H1 (cell line): ENCODE results near the gene PARK7. TPM values are rescaled to one million over a fixed set of nuclear protein-coding genes. Genes with fewer than 3 reads are reported as not detected.

Experiments
- CTCF ChIA-PET: fragments of 300-600 bp; sonication (Branson Sonifier 250); formaldehyde crosslinking; loops from one replicate; lab custom pipeline; 2021; ENCODE audit not compliant: partially characterized antibody; lab: Charles Lee
- POLR2A ChIA-PET: fragments of 300-600 bp; sonication (Branson Sonifier 250); formaldehyde crosslinking; loops from one replicate; lab custom pipeline; 2021; ENCODE audit warnings: inconsistent platforms; ENCODE audit not compliant: partially characterized antibody; lab: Charles Lee
- DNase-seq, 2 experiments: peaks; one replicate each; pipeline versions ENCODE4 v3.0.0 to v3.0.0-alpha.2; 2010 to 2022; ENCODE audit warnings: low spot score in 2 of 2, low read depth in 1 of 2, mixed read lengths in 1 of 2
- FAIRE-seq: peaks from 2 replicates; lab custom pipeline; 2011; peaks lifted over from hg19 to GRCh38; lab: Jason Lieb, UNC
- H2AFZ ChIP-seq: 2 replicates; pipeline ENCODE4 v1.8.1; 2012; ENCODE audit warnings: low read length, inconsistent platforms
- H2AK5ac ChIP-seq: 2 replicates; pipeline ENCODE4 v1.6.1; 2013; ENCODE audit warnings: low read depth, low read length
- H2BK120ac ChIP-seq: replicated peaks from 2 replicates; pipeline ENCODE3; 2013; ENCODE audit warnings: low read depth, low read length, inconsistent platforms
- H2BK12ac ChIP-seq: 2 replicates; pipeline ENCODE4 v1.6.1; 2013; ENCODE audit warnings: low read depth, low read length
- H2BK15ac ChIP-seq: 2 replicates; pipeline ENCODE4 v1.6.1; 2013; ENCODE audit warnings: low read length
- H2BK20ac ChIP-seq: 2 replicates; pipeline ENCODE4 v1.6.1; 2013; ENCODE audit warnings: low read length
- H2BK5ac ChIP-seq: 2 replicates; pipeline ENCODE4 v1.6.1; 2013; ENCODE audit warnings: low read depth, low read length
- H3K14ac ChIP-seq: 2 replicates; pipeline ENCODE4 v1.6.1; 2013; ENCODE audit warnings: inconsistent platforms; ENCODE audit not compliant: insufficient read length
- H3K18ac ChIP-seq: 2 replicates; pipeline ENCODE4 v1.6.1; 2013; ENCODE audit warnings: low read length; ENCODE audit errors: extremely low read depth
- H3K23ac ChIP-seq: 2 replicates; pipeline ENCODE4 v1.6.1; 2013; ENCODE audit warnings: inconsistent platforms; ENCODE audit not compliant: insufficient read length
- H3K23me2 ChIP-seq: 2 replicates; pipeline ENCODE4 v1.6.1; 2013; ENCODE audit warnings: low read depth, low read length
- H3K27ac ChIP-seq: 2 replicates; pipeline ENCODE4 v1.6.1; 2011; ENCODE audit warnings: low read depth, low read length, inconsistent platforms
- H3K27me3 ChIP-seq, 4 experiments: replicated peaks in 1 of 4; 1 replicate in 1 of 4; 2 replicates in 3 of 4; pipeline versions ENCODE4 v1.6.1 to v1.8.1; 2011 to 2013; ENCODE audit warnings: low read length in 3 of 4, mild to moderate bottlenecking in 3 of 4, inconsistent platforms in 2 of 4, mixed read lengths in 2 of 4, moderate library complexity in 1 of 4; ENCODE audit not compliant: control insufficient read depth in 3 of 4, insufficient read depth in 3 of 4; ENCODE audit errors: extremely low read depth in 1 of 4
- H3K36me3 ChIP-seq, 4 experiments: 2 replicates each; pipeline versions ENCODE4 v1.6.1 to v1.8.1; 2011 to 2013; ENCODE audit warnings: mild to moderate bottlenecking in 4 of 4, low read length in 3 of 4, moderate library complexity in 2 of 4, control low read depth in 1 of 4, inconsistent platforms in 1 of 4; ENCODE audit not compliant: insufficient read depth in 4 of 4, control insufficient read depth in 2 of 4
- H3K4ac ChIP-seq: replicated peaks from 2 replicates; pipeline ENCODE3; 2013; ENCODE audit warnings: low read length, low read depth, mixed read lengths, inconsistent platforms; ENCODE audit not compliant: insufficient read length
- H3K4me1 ChIP-seq, 4 experiments: replicated peaks in 1 of 4; 1 replicate in 1 of 4; 2 replicates in 3 of 4; pipeline versions ENCODE4 v1.6.1 to v1.8.1; 2011 to 2013; ENCODE audit warnings: low read length in 3 of 4, inconsistent platforms in 2 of 4, mixed read lengths in 1 of 4; ENCODE audit not compliant: insufficient read depth in 4 of 4, control insufficient read depth in 3 of 4
- H3K4me2 ChIP-seq, 2 experiments: 2 replicates each; pipeline versions ENCODE4 v1.6.1 to v1.8.1; 2011 to 2013; ENCODE audit warnings: low read depth in 2 of 2, low read length in 2 of 2, control low read depth in 1 of 2, inconsistent platforms in 1 of 2, mild to moderate bottlenecking in 1 of 2; ENCODE audit not compliant: insufficient read depth in 1 of 2
- H3K4me3 ChIP-seq, 4 experiments: fragments of 200-600, 300-600 bp in 1 of 4; sonication (generic), shearing (Covaris generic), sonication (Bioruptor Twin) in 1 of 4; 2 replicates each; pipeline versions ENCODE4 v1.5.1 to v1.8.1; 2011 to 2016; ENCODE audit warnings: low read length in 4 of 4, low read depth in 3 of 4, control low read depth in 2 of 4, inconsistent platforms in 2 of 4, mild to moderate bottlenecking in 2 of 4, mixed read lengths in 1 of 4, moderate library complexity in 1 of 4; ENCODE audit not compliant: insufficient read depth in 2 of 4; ENCODE audit errors: extremely low read depth in 1 of 4
- H3K56ac ChIP-seq: replicated peaks from 2 replicates; pipeline ENCODE3; 2013; ENCODE audit warnings: low read depth, mild to moderate bottlenecking, mixed read lengths, low read length, inconsistent platforms; ENCODE audit not compliant: insufficient read length
- H3K79me1 ChIP-seq: 2 replicates; pipeline ENCODE4 v1.6.1; 2013; ENCODE audit warnings: low read depth, low read length, control low read depth
- H3K79me2 ChIP-seq, 2 experiments: 2 replicates each; pipeline versions ENCODE4 v1.6.1 to v1.8.1; 2012 to 2013; ENCODE audit warnings: low read length in 2 of 2, mild to moderate bottlenecking in 2 of 2, inconsistent platforms in 1 of 2; ENCODE audit not compliant: insufficient read depth in 2 of 2, control insufficient read depth in 1 of 2
- H3K9ac ChIP-seq, 4 experiments: replicated peaks in 1 of 4; 1 replicate in 1 of 4; 2 replicates in 3 of 4; pipeline versions ENCODE4 v1.6.1 to v1.8.1; 2011 to 2013; ENCODE audit warnings: low read depth in 3 of 4, low read length in 3 of 4, control low read depth in 2 of 4, mild to moderate bottlenecking in 2 of 4, moderate library complexity in 2 of 4, inconsistent platforms in 1 of 4; ENCODE audit errors: extremely low read depth in 1 of 4
- H3K9me3 ChIP-seq, 2 experiments: 2 replicates each; pipeline versions ENCODE4 v1.6.1 to v1.8.1; 2012 to 2013; ENCODE audit warnings: mild to moderate bottlenecking in 2 of 2, moderate library complexity in 2 of 2, control low read depth in 1 of 2, inconsistent platforms in 1 of 2, low read depth in 1 of 2, low read length in 1 of 2, mixed read lengths in 1 of 2; ENCODE audit not compliant: insufficient read depth in 2 of 2
- H4K20me1 ChIP-seq, 2 experiments: replicated peaks in 1 of 2; 2 replicates each; pipeline versions ENCODE3 to v1.8.1; 2011 to 2013; ENCODE audit warnings: inconsistent platforms in 2 of 2, low read length in 2 of 2, mild to moderate bottlenecking in 1 of 2; ENCODE audit not compliant: insufficient read depth in 2 of 2, control insufficient read depth in 1 of 2
- H4K5ac ChIP-seq: 2 replicates; pipeline ENCODE4 v1.6.1; 2013; ENCODE audit warnings: low read length, low read depth, mixed read lengths, inconsistent platforms; ENCODE audit not compliant: insufficient read length
- H4K8ac ChIP-seq: 2 replicates; pipeline ENCODE4 v1.8.0; 2013; ENCODE audit warnings: mild to moderate bottlenecking, moderate library complexity, low read length, inconsistent platforms; ENCODE audit not compliant: insufficient read depth; ENCODE audit errors: extremely low read depth
- H4K91ac ChIP-seq: replicated peaks from 2 replicates; pipeline ENCODE3; 2013; ENCODE audit warnings: low read length, mixed read lengths, inconsistent platforms; ENCODE audit not compliant: insufficient read length
- ASH2L ChIP-seq: fragments of 200-600, 300-600 bp; sonication (generic); IDR thresholded peaks from one replicate; pipeline ENCODE4 v1.7.1; 2017; ENCODE audit warnings: low read length
- BCL11A ChIP-seq, 2 experiments: IDR thresholded peaks; one replicate each; pipeline ENCODE4 v1.6.1; 2011; ENCODE audit warnings: low read depth in 2 of 2, low read length in 2 of 2, mild to moderate bottlenecking in 2 of 2
- CHD1 ChIP-seq: IDR thresholded peaks from 2 replicates; pipeline ENCODE4 v1.6.1; 2012; ENCODE audit warnings: low read depth, low read length, improper control_type of control experiment
- JUN ChIP-seq: IDR thresholded peaks from 2 replicates; pipeline ENCODE4 v1.6.1; 2011; ENCODE audit warnings: low read depth, mild to moderate bottlenecking, improper control_type of control experiment, low read length
- NANOG ChIP-seq: IDR thresholded peaks from 2 replicates; pipeline ENCODE4 v1.6.1; 2011; ENCODE audit warnings: low read length, low read depth, mild to moderate bottlenecking, inconsistent platforms; ENCODE audit not compliant: insufficient read depth, poor library complexity, severe bottlenecking
- POLR2A ChIP-seq, 2 experiments: IDR thresholded peaks; 1 replicate in 1 of 2; 2 replicates in 1 of 2; pipeline ENCODE4 v1.6.1; 2011; ENCODE audit warnings: low read depth in 2 of 2, low read length in 2 of 2, mild to moderate bottlenecking in 2 of 2; ENCODE audit errors: control extremely low read depth in 1 of 2
- RBBP5 ChIP-seq: IDR thresholded peaks from 2 replicates; pipeline ENCODE4 v1.7.1; 2012; ENCODE audit warnings: low read depth, mild to moderate bottlenecking, inconsistent platforms, low read length, moderate library complexity, borderline replicate concordance
- WGBS, 2 experiments: shearing (Covaris generic) in 1 of 2; methylation state at CpG; one replicate each; pipeline versions ENCODE4 v1.1.6 to v1.1.7; 2013 to 2015; ENCODE audit warnings: low lambda C conversion rate in 2 of 2, mixed read lengths in 2 of 2, inconsistent platforms in 1 of 2, low coverage in 1 of 2, missing lambda C conversion rate in 1 of 2; ENCODE audit not compliant: insufficient replicate concordance in 2 of 2, insufficient coverage in 1 of 2, insufficient read length in 1 of 2; ENCODE audit errors: extremely low coverage in 1 of 2, missing lambda C conversion rate in 1 of 2; 5-methylcytosine and 5-hydroxymethylcytosine counted together
- polyA plus RNA-seq, 7 experiments: library from polyadenylated mRNA; depleted of rRNA in 3 of 7; stranded (reverse) in 5 of 7; unstranded in 2 of 7; fragments of >200 nt in 5 of 7; fragments of 200-250 nt in 2 of 7; gene quantifications; 1 replicate in 5 of 7; 2 replicates in 1 of 7; 4 replicates in 1 of 7; pipeline versions ENCODE4 v1.2.1 to v1.2.3, GENCODE V29; 2011 to 2013; ENCODE audit warnings: missing spikeins in 2 of 7, mixed read lengths in 2 of 7
- total RNA-seq: library from RNA; stranded (reverse); fragmentation: NEBNext Ultra II Directional; extraction: Animal tissue kit (Norgen Biotek cat#: 25700); gene quantifications from 2 replicates; pipeline ENCODE4 v1.2.1, GENCODE V29; 2021
- TF ChIP-seq, protein P1 (sequence below), 3 experiments: IDR thresholded peaks; 1 replicate in 2 of 3; 2 replicates in 1 of 3; pipeline versions ENCODE4 v1.5.1 to v1.6.1; 2011; ENCODE audit warnings: low read length in 3 of 3, mild to moderate bottlenecking in 3 of 3, inconsistent platforms in 2 of 3, low read depth in 1 of 3, moderate library complexity in 1 of 3; ENCODE audit not compliant: insufficient read depth in 1 of 3; ENCODE audit errors: control extremely low read depth in 1 of 3

Gene PARK7
- total and polyA plus RNA-seq, 2 of the 8 experiments (the other 6 are each of a cell fraction or from before 2014, with no cell fraction given): 206 to 383 TPM

DNA sequence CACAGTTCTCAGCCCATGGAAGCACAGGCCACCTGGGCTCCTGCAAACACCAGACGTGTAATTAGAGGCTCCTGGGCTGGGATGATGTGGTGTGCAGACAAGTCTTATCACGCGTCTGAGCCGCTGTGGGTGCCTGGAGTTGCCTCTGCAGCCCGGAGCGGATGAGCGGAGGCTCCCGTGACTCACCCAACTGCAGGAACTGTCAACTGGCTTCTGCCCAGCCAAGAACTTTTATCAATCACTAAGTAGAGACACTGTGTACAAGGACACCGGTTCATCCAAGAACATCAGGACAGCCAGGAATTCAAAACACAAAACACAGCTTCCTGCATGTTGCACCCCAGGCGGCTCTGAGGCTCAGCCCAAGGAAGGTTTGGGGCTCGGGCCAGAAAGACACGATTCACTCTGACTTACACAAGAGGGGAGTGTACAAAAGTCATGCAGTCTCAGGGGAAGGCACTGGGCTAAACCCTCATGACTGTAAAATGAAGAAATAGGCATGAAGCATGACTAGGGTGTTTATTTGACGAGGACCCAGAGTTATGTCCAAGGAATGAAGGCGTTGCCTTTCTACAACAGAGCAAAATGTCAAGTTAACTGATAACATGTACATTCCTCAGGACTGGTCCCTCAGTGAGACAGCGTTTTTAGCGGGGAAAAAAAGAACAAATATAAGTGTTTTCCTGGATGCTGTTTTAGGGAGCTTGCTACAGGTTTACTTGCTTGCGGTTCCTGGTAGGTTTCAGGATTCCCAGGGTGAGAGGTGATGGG lies 43.5 kb downstream of the PARK7 start:
- H3K4me1 ChIP-seq: peaks cover 4 to 19% (median 12%) of the 10 kb centered on the region in 4 experiments
- peak overlapping the region in 1 of 2 experiments; percentile 47; a peak in 2 of 4 replicates for H3K4me2 ChIP-seq
- H3K36me3 ChIP-seq: peaks cover 0 to 7% (median 0%) of the 10 kb centered on the region in 4 experiments; a peak in 1 of 8 replicates
- H2BK120ac ChIP-seq: peak overlapping the region; percentile 31
- H3K79me2 ChIP-seq: no peaks in the 10 kb centered on the region
- TF ChIP-seq POLR2A (IDR thresholded peaks at IDR 0.05; ENCODE audit: control extremely low read depth in 1 of 2, low read depth in 2 of 2, low read length in 2 of 2) (no peak), CHD1 (no peak), NANOG (no peak), ASH2L (no peak), BCL11A (IDR thresholded peaks at IDR 0.05; ENCODE audit: low read depth in 2 of 2, low read length in 2 of 2) (no peak), RBBP5 (no peak), JUN (no peak)
- TF ChIP-seq, protein P1, sequence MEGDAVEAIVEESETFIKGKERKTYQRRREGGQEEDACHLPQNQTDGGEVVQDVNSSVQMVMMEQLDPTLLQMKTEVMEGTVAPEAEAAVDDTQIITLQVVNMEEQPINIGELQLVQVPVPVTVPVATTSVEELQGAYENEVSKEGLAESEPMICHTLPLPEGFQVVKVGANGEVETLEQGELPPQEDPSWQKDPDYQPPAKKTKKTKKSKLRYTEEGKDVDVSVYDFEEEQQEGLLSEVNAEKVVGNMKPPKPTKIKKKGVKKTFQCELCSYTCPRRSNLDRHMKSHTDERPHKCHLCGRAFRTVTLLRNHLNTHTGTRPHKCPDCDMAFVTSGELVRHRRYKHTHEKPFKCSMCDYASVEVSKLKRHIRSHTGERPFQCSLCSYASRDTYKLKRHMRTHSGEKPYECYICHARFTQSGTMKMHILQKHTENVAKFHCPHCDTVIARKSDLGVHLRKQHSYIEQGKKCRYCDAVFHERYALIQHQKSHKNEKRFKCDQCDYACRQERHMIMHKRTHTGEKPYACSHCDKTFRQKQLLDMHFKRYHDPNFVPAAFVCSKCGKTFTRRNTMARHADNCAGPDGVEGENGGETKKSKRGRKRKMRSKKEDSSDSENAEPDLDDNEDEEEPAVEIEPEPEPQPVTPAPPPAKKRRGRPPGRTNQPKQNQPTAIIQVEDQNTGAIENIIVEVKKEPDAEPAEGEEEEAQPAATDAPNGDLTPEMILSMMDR (IDR thresholded peaks at IDR 0.05; ENCODE audit: control extremely low read depth in 1 of 3, insufficient read depth in 1 of 3, low read depth in 1 of 3, low read length in 3 of 3): no peak
- no peaks in the 10 kb centered on the region for H3K27me3 ChIP-seq
- H2BK20ac ChIP-seq: peak overlapping the region; percentile 2
- peak overlapping the region; percentile 85; the same call in 1 of the 2 replicates for H2BK12ac ChIP-seq
- H2AK5ac ChIP-seq: peak overlapping the region; percentile 13; the same call in 1 of the 2 replicates
- no peak overlapping the region for H3K4me3 ChIP-seq
- H2AFZ ChIP-seq: no peak overlapping the region
- 0 out of 2 replicates have a peak overlapping the region, but pooled peaks have one; percentile 40 for H2BK15ac ChIP-seq
- no peak overlapping the region for H3K14ac ChIP-seq
- H3K79me1 ChIP-seq: no peaks in the 10 kb centered on the region
- POLR2A ChIA-PET: interaction anchor here (0.6 to 0.9 kb wide), 2 partner anchors 9 to 61 kb away, joined by 3 to 4 read pairs; no protein-coding TSS in a partner anchor
- peak overlapping the region; percentile 68; the same call in 1 of the 2 replicates for H3K18ac ChIP-seq
- FAIRE-seq (no peak), DNase-seq (no peak)
- no peak overlapping the region for H3K9ac ChIP-seq
- H3K56ac ChIP-seq: no peak overlapping the region
- H3K4ac ChIP-seq: peak overlapping the region; percentile 51
- H4K5ac ChIP-seq: no peak overlapping the region
- H4K20me1 ChIP-seq: no peaks in the 10 kb centered on the region
- CTCF ChIA-PET: interaction anchor here (1.2 to 3.3 kb wide), 6 partner anchors 10 to 310 kb away, joined by 3 to 23 read pairs (median 10); no protein-coding TSS in a partner anchor
- no peak overlapping the region for H3K27ac ChIP-seq
- 82% methylated on average over 17 of the region's 17 CpGs; no CpG with 5 or more reads in 1 of the 2 experiments for WGBS, 2 experiments
- peak overlapping the region; percentile 37 for H2BK5ac ChIP-seq
- no peak overlapping the region for H3K23ac ChIP-seq
- H4K91ac ChIP-seq: no peak overlapping the region
- peak overlapping the region; percentile 16; the same call in 1 of the 2 replicates for H4K8ac ChIP-seq
- no peaks in the 10 kb centered on the region for H3K23me2 ChIP-seq
- H3K9me3 ChIP-seq: no peaks in the 10 kb centered on the region
